D341Med (cell line): ENCODE measurements around the gene CDK6.
"Not testable (repeated sequence)": the region's sequence is repeated elsewhere in the genome, so short reads cannot be mapped to it uniquely, and the experiment has no call there.

Experiments
- DNase-seq: peaks from one replicate; pipeline ENCODE4 v3.0.0; 2012; ENCODE audit warnings: low spot score

The CDK6 gene

DNA sequence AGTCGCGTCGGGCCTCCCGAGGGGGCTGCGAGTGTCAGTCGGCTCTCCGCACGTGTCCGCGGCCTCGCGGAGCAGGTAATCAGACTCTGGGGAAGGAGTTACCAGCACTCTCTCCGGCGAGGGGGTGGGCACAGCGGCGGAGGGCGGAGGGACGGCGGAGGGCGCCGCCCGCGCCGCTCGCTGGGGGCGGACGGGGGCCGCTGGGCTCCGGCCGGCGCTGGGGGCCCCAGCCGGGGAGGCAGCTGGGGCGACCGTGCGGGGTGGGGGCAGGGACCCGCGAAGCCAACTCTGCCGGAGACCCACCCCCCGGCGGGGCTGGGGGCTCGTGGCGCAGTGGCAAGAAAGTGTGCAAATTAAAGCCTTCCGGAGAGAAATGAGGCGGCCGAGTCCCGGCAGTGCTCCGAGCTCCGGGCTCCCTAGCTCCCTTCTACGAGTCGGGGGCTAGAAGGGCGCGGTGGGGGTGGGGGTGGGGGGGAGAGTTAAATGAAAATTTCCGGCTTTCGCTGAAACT, at the start of gene CDK6:
Gene CDK6, minus strand, starts transcription at position 85 of the 511 bp plus-strand sequence. CDS start 3,250 bp downstream, outside the sequence.
- DNase-seq, result peak; percentile 65

DNA sequence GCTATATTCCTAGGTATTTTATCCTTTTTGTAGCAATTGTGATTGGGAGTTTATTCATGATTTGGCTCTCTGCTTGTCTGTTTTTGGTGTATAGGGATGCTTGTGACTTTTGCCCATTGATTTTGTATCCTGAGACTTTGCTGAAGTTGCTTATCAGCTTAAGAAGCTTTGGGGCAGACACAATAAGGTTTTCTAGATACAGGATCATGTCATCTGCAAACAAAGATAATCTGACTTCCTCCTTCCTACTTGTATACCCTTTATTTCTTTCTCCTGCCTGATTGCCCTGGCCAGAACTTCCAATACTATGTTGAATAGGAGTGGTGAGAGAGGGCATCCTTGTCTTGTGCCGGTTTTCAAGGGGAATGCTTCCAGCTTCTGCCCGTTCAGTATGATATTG, 49.7 kb upstream of the CDK6 start:
- not testable (repeated sequence) for DNase-seq

DNA sequence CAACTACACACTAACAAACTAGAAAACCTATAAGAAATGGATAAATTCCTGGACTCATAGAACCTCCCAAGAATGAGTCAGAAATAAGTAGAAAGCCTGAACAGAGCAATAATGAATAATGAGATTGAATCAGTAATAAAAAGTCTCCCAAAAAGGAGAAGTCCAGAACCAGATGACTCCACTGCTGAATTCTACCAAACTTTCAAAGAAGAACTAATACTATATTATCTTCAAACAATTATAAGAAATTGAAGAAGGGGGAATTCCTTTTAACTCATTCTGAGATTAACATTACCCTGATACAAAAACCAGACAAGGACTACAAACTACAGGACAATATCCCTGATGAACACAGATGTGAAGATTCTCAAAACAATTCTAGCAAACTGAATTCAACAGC, 47.8 kb upstream of the CDK6 start:
- DNase-seq, result no peak

DNA sequence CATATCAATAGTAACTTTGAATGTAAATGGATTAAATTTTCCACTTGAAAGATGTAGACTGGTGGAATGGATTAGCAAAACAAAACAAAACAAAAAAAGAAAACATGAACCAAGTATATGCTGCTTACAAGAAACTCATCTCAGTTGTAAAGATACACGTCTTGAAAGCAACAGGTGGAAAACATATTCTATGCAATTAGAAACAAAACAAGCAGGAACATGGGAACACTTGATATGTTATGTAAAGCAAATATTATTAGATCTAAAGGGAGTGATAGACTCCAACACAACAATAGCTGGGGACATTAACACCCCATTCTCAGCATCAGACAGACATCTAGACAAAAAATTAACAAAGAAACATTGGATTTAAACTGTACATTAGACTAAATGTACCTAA, 46.4 kb upstream of the CDK6 start:
- no peak for DNase-seq

DNA sequence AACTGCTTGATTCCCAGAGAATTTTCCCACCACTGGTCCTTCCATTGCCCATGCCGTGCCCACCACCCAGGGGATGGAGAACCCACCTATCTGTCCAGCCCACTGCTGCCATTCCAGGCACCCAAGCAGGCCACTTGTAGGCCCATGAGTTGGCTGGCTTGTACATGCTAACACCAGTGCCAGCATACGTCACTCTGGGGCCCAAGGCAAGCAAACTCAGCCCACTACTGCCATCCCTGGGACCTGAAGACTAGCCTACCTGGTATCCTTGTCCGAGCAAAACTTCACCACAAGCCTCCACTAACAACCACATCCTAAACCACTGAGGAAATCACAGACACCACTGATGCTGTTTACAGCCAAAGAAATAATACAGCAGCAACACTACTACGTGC, 44.7 kb upstream of the CDK6 start:
- DNase-seq, result no peak

DNA sequence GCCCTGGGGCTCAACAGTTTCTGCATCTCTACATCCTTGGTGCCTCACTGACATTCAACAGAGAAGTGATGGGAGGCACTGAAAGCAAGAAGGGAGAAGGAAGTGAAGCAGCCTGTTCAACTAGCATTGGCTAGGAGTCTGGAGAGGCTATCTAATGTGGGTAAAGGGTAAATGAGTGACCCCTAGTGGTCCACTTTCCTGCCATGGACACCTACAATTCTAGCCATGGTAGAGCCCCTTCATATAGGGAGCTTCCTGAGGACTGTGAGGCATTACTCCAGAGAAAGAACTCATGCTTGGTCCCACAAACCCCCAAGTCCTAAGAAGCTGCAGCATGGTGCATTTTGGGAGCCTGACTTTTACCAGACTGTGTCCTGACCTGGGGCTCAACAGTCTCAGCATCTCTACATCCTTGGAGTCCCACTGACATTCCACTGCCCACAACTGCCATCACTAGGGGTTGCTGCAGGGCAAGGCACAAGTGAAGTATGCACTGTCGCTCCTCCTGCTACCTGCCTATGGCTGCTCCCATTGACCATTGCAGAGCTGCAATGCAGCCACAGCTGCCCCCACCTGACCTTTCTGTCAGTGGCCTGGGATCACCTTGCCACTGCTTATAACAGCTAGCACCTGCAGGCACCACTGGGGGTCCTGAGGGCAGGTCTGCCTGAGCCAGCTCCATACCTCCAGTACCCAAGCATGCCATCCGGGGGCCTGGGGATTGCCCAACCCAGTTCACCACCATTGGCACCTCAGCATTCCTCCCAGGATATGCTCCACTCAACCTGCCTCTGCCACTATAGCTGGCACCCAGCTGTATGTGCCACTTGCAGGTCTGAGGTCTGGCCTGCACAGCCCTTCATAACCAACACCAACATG, 44.1 kb upstream of the CDK6 start:
- DNase-seq, result no peak

DNA sequence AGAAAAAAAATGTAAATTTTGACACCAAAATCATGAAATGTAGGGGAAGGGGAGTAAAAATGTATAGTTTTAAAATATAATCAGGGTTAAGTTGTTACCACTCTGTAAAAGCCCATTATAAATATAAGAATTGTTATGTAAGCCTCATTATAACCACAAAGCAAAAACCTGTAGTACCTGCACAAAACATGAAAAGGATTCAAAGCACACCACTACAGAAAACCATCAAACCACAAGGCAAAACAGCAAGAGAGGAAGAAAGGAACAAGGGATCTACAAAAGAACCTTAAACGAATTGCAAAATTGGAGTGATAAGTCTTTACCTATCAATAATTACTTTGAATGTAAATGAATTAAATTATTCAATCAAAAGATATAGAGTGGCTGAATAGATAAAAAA, 41.0 kb upstream of the CDK6 start:
- DNase-seq, result no peak

DNA sequence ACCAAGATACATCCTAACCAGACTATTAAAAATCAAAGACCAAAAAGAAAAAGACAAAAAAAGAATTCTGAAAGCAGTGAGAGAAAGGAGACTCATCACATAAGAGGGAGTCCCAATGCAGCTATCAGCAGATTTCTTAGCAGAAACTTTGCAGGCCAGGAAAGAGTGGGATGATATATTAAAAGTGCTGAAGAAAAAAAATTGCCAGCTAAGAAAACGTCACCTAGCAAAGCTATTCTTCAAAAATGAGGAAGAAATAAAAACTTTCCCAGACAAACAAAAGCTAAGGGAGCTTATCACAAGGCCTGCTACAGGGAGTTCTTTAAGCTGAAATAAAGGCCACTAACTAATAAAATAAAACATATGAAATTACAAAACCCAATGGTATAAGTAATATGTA, 40.5 kb upstream of the CDK6 start:
- no peak for DNase-seq

DNA sequence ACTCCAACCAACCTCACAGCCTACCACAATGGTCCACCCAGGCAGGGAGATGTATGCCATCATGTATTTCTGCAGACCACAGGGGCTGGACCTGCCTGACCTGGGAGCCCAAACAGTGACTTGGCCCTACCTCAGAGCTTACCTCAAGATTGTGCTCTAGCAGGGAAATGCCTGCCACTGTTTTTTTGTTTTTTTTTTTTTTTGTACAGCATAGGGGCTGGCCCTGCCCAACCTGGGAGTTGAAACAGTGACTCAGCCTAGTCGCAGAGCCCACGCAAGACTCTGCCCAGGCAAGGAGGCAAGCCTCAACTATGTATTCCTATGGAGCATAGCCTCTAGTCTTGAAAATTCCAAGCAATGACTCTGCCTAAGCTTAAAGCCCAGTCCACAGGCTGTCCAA, 39.3 kb upstream of the CDK6 start:
- no peak for DNase-seq

DNA sequence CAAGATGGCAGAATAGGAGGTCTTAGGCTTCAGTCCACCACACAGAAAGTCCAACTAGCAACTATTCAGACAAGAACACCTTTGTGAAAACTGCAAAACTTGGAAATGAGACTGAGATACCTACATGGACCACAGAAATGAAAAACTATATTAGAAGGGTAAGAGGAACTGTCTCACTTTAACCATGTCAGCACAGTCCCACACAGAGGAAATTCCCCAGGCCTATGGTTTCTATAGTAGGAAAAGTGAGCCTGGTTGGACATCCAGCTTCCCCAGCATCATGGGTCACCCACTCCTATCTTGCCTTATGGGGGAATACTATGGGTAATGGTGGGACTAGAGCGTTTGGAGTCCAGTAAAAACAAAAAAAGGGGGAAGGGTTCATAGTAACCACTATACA, 38.8 kb upstream of the CDK6 start:
- DNase-seq, result no peak

DNA sequence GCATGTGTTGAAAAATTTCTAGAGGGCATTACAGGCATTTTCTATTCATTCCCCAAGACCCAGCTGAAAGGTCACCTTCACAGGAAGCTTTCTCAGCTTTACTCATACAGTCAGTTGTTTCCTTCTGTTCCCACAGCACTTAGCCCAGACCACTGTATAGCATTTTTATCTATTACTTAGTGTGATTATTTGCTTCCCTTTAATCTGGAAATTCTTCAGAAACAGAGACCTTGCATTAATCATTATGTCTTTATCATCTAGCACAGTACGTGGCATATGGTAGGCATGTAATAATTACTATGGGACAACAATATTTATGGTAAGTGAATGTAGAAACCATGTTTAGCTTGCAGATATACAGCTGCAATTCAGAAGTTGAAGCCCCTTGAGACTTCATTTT, 38.2 kb upstream of the CDK6 start:
- DNase-seq, result no peak

DNA sequence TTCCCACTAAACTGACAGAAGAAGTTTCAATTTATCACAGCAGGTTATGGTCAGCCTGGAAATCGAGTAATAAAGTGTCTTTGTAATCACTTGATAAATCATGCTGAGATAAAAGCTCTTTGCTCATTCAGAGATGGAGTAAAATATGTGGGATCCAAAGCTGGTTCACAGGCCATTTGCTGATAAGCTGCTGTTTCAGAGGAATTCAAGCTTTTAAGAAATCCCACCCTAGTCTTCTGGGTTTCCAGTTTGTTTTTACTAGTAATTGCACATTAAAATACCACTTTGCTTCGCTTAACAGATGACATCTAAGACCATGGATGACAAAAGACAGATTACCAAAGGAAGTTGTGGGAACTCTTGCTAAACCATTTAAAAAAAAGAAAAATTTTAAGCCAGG, 37.4 kb upstream of the CDK6 start:
- DNase-seq, result no peak

DNA sequence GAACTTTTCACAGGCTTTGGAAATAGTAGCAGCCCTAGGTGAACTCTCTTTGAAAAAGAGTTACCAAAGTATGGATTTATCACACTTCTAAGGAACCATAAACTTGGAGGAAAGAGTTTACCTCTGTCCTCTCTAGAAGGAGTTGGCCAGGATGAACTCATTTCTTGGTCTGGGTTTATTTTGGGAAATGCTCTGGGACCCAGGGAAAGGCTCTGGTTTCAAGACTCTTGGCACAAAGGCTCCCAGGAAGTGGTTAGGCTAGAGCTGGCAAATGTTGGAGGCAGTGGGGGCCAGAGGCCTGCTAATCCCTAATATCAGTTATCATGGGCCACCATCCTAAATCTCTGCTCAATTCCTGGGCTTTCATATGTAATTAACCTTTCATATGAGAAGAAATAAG, 36.3 kb upstream of the CDK6 start:
- DNase-seq, result no peak

DNA sequence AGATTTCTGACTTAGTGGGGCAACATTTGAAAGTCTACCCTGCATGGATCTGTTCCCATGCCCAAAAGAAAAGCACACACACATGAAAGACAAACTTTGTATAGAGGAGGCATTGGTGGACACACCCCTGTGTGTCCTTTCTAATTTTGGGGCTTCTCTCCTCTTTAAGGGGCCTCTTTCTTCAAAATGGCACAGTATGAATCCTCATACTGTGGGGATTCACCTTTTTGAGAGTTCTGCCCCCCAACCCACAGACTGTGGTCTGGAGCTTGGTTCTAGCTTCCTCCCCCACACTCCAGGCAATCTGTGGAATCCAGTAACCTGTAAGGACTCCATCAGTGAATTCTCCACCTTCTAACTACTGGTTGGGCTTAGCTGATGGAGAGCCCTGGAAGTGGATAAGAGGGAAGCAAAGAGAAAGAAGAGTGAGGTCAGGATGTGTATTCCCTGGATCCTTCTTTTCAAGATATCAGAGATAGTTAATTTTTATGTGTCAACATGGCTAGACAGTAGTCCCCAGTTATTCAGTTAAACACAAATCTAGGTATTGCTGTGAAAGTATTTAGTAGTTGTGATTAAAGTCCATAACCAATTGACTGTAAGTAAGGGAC, 32.4 kb upstream of the CDK6 start:
- DNase-seq, result no peak

DNA sequence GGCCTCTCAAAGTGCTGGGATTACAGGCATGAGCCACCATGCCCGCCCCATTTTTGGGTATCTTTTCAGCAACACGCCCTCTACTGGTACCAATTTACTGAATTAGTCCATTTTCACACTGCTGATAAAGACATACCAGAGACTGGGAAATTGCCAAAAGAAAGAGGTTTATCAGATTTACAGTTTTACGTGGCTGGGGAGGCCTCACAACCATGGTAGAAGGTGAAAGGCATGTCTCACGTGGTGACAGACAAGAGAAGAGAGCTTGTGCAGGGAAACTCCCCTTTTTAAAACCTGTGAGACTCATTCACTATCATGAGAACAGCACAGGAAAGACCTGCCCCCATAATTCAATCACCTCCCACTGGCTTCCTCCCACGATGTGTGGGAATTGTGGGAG, 27.8 kb upstream of the CDK6 start:
- DNase-seq, result not testable (repeated sequence)

DNA sequence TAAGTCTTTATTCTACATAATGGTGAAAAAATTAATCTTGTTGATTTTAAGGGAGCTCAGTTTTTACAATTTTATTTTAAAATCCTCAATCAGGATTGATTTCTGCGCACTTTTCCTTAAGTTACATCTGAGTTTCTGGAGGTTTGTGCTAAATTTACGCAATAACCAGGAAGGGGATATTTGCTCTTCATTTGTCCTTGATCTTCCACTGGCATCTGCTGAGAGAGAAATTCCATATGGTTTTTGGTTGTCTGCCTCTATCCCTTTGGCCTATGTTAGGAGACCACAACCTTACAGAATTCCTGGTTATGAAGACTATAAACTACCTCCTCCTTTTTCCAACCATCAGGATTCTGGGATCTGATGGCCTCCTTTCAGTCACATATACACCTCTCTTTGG, 20.1 kb upstream of the CDK6 start:
- no peak for DNase-seq

DNA sequence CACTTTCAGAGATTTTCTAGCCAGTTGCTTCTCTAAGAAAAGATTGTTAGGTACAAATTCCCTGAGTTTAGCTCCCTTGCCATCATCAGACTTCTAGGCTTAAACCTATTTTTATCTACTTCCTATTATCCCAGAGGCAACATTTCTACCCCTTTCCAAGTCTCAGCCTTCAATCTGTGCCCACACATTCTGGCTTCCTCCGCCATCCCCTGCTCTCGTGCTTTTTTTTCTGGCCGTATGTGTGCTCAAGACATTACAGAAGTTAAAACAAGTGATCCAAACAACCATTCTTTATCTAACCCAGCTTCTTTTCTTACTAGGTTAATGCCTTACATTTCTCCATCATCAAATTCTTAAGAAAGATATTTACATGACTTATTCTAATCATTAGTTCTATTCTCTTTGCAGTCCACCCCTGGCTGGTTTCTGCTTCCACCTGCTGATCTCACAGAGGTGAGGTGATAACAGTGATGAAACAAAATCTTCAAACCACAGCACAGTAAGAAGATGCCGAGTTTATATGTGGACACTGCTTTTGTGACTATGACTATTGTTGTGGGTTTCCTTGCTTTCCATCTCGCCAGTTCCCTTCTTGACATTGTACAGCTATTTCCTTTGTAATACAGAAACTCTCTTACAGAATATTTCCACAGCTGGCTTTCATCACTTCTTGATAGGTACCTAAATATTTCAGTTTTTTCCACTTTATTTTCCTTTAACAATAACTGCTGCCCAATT, 18.3 kb upstream of the CDK6 start:
- DNase-seq, result no peak

DNA sequence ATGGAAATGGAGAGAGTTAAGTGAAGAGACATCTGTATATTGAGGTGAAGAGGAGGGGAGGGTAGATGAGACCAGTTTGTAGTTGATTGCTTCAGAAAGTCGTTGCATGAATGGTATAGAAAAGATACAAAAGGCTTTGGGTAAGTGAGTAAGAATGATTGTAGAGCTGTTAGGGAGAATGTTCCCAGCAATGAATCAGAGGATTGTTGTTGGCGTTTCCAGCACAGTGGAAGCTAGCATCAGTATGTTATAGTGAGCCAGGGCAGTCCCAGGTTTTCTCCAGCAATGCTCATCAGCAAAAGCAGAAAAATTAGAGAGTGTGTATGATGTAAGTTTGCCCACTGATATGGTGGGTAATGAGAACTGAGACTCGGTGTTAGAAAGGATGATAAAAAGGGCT, 15.4 kb upstream of the CDK6 start:
- DNase-seq, result no peak

DNA sequence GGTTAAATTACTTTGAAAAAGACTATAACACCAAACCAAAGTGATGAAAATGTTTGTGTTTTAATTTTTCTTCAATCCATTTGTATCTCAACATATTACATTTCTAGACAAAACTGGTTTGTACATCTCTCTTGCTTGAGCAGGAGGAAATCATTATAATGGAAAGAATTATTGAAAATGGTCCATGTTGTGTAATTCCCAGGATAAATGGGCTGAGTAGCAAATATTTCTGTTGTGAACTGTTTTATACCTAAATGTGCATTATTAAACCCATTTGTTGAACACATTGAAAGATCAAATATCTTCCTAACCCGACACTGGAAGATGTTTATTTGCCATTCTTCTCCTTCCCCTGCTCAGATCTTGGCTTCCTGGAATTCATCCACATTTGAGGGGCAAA, 14.1 kb upstream of the CDK6 start:
- DNase-seq, result no peak

DNA sequence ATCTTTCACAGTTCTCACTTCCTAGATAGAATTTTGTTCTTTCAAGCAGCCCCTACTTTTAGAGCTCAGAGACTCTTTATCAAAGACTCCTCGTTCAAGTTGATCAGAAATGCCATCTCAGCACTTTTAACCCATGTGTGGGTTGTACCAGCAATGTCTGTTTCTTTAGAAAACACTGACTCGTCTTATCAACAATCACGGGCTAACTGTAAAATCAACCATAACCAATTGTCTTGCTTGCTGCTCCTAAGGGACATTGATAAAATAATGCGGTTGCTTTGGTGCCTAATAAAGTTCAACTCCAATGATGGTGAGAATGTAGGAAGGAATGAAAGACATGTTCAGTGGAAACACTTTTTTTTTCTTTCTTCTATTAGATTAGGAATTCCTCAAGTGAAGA, 12.9 kb upstream of the CDK6 start:
- DNase-seq, result no peak

DNA sequence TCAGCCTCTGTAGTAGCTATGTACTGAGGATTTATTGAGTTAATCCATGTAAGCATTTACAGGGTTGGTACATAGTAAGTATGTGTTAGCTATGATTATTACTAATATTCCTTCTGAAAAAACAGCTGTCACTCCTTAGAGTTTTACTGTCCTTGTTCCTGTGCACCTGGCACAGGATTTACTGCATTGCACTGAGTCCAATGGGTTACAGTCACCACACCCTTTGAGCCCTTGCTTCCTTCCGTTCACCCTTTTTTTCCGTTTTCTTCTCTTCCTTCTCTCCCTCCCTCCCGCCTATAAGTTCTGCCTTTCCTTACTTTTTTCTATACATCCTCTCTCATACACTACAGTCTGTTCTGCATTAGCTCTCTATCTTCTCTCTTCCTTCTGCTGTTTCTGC, 12.5 kb upstream of the CDK6 start:
- DNase-seq, result no peak

DNA sequence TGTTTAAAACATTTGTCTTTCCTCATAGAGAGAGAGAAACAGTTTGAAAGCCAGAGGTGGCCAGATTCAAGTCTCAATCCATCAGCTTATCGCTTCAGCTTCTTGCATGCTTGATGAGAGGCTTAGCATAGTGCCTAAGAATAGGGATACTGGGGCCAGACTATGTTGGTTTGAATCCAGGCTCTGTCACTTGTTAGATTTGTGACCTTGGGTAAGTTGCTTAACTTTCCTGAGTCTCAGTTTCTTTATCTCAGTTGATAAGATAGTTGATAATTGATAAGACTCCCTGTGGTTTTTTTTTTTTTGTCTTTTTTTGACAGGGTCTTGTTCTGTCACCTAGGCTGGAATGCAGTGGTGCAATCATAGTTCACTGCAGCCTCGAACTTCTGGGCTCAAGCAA, 12.1 kb upstream of the CDK6 start:
- DNase-seq, result no peak

DNA sequence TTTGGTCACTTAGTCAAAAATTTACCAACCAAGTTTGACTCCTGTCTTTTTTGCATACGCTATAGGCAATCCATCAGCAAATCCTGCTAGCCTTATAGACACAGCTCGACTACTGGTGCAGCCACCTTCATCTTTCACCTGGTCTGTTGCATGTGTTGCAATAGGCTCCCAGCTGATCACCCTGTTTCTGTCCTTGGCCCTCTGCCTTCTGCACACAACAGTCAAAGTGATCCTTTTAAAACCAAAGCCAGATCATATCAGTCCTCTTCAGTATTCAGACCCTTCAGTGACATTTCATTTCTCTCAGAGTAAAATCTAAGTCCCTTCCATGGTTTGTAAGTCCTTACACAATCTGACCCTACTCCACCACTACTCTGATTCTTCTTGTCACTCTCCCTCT, 10.9 kb upstream of the CDK6 start:
- no peak for DNase-seq
